HG03045 (cell line): Measurements from ENCODE around the gene EPB41L2.
"Not testable (repeated sequence)": the region's sequence is repeated elsewhere in the genome, so short reads cannot be mapped to it uniquely, and the experiment has no call there.

Source experiments
- ATAC-seq: cut with Tn5 transposase; IDR thresholded peaks from one replicate; pipeline ENCODE4 v1.9.1; 2021; ENCODE audit warnings: mild to moderate bottlenecking, moderate library complexity; ENCODE audit not compliant: unreplicated experiment

Gene EPB41L2

GRCh38 chr6:131063028-131063763 is at the start of gene EPB41L2:
TSS of gene EPB41L2 (minus strand) at chr6:131063245. CDS start at chr6:130956485, 106,760 bp downstream.
- peak; percentile 86 for ATAC-seq

- ATAC-seq, result no peak
Measured at GRCh38 chr6:131112249-131112648, 49.2 kb upstream of the EPB41L2 start.

- no peak for ATAC-seq
Measured at GRCh38 chr6:131107151-131107550, 44.1 kb upstream of the EPB41L2 start.

GRCh38 chr6:131103901-131104300 is 40.9 kb upstream of the EPB41L2 start:
- ATAC-seq, result no peak

- no peak for ATAC-seq
Measured at GRCh38 chr6:131103296-131103695, 40.3 kb upstream of the EPB41L2 start.

GRCh38 chr6:131101911-131102680 is 39.1 kb upstream of the EPB41L2 start:
- ATAC-seq, result no peak

- ATAC-seq, result no peak
Measured at GRCh38 chr6:131096786-131097185, 33.7 kb upstream of the EPB41L2 start.

GRCh38 chr6:131093334-131093733 is 30.3 kb upstream of the EPB41L2 start:
- no peak for ATAC-seq

GRCh38 chr6:131091944-131092343 is 28.9 kb upstream of the EPB41L2 start:
- ATAC-seq, result not testable (repeated sequence)

GRCh38 chr6:131090339-131090738 is 27.3 kb upstream of the EPB41L2 start:
- not testable (repeated sequence) for ATAC-seq

- ATAC-seq, result no peak
Measured at GRCh38 chr6:131084982-131085381, 21.9 kb upstream of the EPB41L2 start.

GRCh38 chr6:131083687-131084086 is 20.6 kb upstream of the EPB41L2 start:
- no peak for ATAC-seq

- no peak for ATAC-seq
Measured at GRCh38 chr6:131082335-131082734, 19.3 kb upstream of the EPB41L2 start.

GRCh38 chr6:131080084-131080483 is 17.0 kb upstream of the EPB41L2 start:
- ATAC-seq, result no peak

GRCh38 chr6:131073577-131073976 is 10.5 kb upstream of the EPB41L2 start:
- ATAC-seq, result no peak

- ATAC-seq, result no peak
Measured at GRCh38 chr6:131070061-131070460, 7.0 kb upstream of the EPB41L2 start.

GRCh38 chr6:131068165-131068564 is 5.1 kb upstream of the EPB41L2 start:
- ATAC-seq, result no peak

- ATAC-seq, result no peak
Measured at GRCh38 chr6:131067521-131067920, 4.5 kb upstream of the EPB41L2 start.

GRCh38 chr6:131065824-131066171 is 2.8 kb upstream of the EPB41L2 start:
- no peak for ATAC-seq

GRCh38 chr6:131065112-131065823 is 2.2 kb upstream of the EPB41L2 start:
- no peak for ATAC-seq

- peak; percentile 10 for ATAC-seq
Measured at GRCh38 chr6:131063764-131064272, 773 bp upstream of the EPB41L2 start.
